Measurements from ENCODE around the gene RGL4.
"Not testable (repeated sequence)": the region's sequence is repeated elsewhere in the genome, so short reads cannot be mapped to it uniquely, and the experiment has no call there.

RGL4 gene

DNA sequence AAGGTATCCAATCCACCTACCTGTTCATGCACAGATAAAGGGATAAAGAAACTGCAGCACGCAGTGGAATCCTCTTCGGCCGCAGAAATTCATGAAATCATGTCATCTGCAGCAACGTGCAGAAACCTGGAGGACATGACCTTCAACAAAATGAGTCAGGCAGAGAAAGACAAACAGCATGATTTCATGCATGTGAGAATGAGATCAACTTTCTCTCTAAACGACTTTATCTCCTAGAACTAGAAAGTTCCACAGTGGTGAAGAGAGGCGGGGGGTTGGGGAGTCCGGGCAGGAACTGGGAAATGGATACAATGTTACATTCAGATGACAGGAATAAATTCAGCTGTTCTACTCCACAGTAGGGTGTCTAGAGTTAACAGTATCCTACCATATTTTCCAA lies 9.9 kb downstream of the RGL4 start:
- DNase-seq = no peak

DNA sequence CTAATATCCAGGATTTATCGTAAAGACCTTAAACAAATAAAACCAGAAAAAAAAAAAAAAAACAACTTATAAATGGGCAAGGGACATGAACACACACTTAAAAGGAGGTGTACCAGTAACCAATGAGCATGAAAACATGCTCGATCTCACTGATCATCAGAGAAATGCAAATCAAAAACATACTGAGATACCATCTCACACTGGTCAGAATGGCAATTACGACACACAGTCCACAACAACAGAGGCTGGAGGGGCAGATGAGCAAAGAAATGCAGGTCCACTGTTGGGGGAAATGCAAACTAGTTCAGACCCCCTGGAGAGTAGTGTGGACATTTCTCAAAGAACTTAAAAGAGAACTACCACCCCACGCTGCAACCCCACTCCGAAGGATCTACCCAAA lies 13.2 kb downstream of the RGL4 start:
- DNase-seq = no peak

DNA sequence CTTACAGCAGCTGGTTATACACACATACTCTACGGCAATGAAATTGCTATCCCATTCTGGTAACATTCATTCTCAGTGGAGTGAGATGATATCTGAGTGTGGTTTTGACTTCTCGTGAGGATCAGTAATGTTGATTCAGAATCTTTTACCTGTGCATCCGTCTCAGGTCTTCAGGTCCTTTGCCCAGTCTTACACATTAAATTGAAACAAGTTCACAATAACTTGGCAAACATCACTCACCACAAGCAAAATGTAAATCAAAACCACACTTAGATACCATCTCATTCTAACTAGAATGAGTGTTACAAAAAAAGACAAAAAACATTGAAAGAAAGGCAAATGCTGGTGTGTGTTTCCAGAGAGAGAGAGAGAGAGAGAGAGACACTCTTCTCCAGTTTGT lies 14.0 kb downstream of the RGL4 start:
- peak in 1 of 5 donors; percentile 54 for DNase-seq

DNA sequence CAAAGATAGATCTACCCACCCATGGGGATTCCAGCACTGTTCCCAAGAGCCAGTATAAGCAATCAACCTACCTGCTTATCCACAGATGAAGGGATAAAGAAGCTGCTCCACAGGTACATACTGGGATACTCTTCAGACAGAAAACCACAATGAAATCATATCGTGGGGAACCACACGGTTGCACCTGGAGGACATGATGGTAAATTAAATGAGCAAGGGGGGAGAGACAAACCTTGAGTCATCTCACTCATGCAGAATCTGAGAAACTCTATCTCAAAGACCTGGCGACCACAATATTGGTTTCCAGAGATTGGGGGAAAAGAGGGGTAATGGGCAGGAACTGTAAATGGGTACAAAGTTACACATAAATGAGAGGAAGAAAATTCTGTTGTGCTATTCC lies 14.5 kb downstream of the RGL4 start:
- peak in 1 of 5 donors; percentile 55 for DNase-seq

DNA sequence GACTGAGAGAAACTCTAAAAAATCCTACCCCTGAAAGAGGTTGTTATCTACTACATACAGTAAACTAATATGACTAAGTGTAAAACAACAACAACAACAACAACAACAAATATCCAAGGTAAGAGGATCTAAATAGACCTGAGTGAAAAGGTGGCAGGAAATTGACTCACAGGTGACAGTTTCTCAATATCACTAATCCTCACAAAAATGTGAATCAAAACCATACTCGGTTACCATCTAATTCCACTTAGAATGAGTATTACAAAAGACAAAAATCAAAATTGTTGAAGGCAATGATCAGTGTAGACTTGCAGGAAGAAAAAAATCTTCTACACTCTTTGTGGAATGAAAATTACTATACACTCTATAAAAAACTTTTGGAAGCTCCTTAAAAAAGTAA lies 17.5 kb downstream of the RGL4 start:
- DNase-seq = peak in 1 of 5 donors; percentile 73

DNA sequence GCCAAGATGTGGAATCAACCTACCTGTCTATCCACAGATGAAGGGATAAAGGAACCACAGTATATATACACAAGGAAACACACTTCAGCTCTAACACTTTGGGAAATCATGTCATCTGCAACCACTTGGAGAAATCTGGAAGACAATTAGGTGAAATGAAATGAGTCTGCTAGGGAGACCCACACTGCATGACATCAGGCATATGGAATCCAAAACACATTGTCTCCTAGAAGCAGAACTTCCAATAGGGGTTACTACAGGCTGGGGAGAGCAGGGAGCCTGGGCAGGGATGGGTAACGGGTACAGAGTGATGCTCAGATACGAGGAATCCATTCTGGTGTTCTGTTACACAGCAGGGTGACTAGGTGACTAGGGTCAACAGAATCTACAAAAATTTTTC lies 18.3 kb downstream of the RGL4 start:
- no peak for DNase-seq

DNA sequence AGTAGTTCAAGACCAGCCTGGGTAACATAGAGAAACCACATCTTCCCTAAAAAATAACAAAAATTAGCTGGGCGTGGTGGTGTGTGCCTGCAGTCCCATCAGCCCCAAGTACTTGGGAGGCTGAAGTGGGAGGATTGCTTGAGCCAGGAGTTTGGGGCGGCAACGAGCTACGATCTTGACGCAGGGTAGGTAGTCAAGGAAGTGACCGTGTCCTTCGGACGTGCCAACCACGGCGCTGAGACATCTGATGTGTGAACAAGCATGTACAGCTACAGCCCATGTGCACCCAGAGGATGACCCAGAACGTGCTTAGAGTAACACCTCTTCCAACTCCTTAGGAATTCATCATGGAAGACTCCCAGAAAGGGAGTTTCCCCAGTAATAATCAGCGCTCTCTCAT lies 21.4 kb downstream of the RGL4 start:
- DNase-seq = no peak

DNA sequence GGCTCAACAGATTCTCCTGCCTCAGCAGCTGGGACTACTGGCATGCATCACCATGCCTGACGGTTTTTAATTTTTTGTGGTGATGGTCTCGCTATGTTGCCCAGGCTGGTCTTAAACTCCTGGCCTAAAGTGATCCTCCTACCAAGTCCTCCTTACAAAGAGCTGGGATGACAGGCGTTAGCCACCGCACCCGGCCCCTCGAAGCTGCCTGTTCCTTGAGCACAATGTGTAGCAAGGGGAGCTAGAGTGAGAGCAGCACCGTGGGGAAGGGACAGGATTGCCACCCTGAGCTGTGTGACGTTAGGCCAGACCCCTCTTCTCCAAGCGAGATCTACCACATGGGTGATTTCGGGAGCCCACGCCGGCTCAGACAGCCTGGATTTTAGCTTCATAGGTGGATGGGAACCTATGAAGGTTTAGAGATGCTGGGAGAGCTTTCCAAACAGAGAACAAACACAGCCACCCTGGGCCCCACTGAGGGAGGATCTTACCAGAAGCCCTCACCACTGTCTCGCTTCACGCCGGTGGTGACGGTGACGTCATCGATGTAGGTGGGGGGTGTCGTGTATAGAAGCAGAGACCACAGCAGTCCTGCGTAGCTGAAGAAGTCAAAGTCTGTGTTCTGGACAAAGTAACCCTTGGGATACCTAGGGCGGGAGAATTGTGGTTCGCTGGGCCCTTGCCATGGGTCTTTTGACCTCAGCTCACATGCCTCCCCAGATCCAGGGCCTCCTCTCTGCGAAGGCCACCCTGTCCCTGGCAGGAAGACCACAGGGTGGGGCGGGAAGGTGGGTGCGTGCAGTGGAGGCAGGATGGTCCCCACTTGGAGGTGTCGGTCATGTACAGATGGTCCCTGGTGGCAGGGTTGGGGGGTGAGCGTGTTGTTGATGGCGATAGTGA lies 23.1 kb downstream of the RGL4 start:
- DNase-seq = no peak

DNA sequence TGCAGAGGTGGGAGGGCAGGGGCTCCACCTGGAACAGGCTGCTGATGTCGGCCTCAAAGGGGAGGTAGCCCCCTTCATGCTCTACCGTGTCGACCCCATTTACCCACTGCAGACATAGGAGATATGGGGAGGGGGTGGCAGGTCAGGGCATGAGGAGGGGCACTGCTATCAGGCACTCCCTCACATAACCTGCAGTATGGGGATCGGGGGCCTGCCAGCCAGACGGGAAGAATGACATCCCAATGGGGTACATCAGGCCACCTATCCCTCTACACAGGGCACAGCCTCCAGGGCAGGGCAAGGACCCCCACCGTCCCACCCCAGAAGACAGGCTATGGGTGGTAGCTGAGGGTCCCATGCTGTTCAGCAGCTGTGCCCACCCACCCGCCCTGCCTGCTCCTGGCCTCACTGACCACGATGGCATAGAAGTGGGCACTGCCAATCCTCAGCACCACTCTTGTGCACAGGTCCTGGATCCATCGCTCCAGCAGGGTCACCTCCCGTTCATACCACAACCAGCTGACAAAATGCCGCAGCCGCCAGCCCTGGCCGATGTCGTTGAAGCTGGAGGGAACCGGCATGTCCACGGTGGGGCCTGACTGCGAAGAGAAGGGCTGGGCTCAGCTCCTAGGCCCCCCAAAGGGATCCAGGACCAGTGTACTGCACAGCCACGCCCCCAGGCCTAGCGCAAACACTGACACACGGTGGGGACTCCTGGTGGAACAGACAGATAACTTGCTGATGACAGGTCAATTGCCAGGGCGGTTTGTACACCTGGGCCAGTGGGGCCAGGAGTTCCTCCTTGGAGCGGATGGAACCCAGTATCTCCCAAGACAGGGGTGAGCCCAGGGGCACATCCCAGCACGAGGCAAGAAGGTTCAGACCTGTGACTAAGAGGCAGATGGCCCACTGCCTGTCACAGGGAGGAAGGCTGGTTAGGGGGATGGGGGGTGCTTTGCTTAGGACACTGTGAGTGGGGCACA lies 24.1 kb downstream of the RGL4 start:
- DNase-seq = no peak

DNA sequence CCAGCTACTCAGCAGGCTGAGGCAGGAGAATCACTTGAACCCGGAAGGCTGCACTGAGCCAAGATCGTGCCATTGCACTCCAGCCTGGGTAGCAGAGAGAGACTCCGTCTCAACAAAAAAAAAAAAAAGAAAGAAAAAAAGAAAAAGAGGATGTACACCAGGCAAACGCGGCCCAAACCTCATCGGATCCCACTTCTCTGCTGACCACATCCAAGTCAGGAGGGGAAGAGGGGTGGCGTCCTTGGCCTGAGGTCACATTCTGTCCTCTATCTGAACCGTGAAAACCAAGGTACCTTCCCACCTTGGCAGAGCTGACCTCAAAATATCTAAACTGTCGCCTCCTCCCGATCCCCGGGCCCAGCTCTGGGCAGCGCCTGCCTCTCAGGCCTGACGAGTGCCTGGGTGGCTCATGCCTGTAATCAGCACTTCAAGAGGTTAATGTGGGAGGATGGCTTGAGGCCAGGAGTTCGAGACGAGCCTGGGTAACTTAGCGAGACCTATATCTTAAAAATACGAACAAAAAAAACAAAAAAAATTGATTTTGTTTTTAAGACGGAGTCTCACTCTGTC lies 25.1 kb downstream of the RGL4 start:
- DNase-seq = no peak

DNA sequence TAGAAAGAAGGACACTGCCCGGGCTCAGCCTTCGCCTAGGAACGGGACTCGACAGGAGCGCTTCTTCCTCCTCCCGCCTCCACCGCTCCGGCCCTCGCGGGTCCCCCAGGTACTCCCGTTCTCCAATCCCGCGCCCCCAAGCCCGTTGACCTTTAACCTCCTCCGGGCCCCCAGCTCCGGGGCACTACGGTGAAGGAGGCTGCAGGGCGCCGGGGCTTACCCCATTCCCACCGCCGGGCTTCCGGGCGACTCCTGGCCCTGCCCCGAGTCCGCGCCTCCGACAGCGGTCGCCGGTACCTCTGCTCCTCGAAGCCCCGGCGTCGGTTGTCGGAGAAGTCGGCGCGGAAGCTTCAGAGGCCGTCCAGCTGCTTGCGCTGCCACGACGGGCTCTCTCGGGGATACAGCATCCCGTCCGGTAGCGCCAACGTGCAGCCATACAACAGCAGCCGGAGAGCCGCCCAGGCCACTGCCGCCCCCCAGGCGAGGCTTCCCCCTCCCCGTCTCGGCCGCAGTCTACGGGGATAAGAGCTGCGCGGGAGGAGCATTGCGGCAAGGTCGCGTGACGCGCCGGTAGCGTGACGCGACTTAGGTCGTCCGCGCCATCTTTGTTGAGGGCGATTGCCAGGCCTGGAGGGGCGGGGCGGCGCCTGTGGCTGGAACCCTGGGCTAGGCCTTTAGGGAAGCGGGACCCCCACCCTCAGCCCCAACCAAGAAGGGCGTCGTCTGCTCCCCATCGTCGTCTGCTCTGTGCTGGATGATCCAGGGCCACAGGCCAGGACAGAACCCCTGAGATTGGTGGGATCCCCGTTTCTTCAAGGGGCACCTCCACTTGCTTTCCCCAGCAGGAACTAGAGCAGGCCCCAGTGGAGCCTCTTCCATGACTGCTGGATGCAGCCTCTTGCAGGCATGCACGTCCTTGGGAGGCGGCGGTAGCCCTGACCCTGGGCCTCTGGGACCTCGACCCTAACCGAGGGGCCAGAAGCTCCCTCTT lies 26.3 kb downstream of the RGL4 start:
- DNase-seq = peak; percentile 62 to 87 (median 75)

DNA sequence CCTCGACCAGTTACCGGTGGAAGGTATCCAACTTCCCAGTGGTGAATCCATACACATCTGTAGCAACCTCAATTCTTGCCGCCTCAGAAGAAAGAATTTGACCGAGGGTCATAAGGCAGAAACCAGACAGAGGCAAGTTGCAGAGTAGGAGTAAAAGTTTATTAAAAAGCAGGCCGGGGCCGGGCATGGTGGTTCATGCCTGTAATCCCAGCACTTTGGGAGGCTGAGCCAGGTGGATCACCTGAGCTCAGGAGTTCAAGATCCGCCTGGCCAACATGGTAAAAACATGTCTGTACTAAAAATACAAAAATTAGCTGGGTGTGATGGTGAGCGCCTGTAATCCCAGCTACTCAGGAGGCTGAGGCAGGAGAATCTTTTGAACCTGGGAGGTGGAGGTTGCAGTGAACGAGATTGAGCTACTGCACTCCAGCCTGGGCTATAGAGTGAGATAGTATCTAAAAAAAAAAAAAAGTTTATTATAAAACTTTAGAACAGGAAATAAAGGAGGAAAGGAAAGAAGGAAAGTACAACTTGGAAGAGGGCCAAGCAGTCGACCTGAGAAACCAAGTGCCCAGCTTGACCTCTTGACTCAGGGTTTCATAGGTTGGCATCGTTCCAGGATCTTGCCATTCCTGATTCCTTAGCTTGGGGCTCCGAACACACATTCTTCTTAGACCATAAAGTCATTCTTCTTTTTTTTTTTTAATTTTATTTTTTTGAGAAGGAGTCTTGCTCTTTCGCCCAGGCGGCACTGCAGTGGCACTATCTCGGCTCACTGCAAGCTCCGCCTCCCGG lies 27.8 kb downstream of the RGL4 start:
- DNase-seq = no peak

DNA sequence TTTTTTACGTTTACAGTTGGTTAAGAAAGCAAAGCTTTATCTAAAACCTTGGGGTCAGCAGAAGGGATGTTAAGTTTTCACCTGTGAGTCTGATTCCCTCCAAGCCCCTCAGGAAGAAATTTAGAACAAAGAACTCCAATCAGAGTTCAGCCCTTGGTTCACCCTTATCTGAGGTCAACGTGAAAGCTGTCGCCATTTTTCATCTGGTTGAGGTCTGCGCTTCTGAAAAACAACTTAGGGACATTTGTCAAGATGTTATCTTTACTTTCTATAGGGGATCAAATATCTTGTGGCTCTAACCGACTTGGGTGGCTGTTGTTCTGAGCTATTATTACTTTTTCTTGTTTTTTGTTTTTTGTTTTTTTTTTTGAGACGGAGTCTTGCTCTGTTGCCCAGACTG lies 30.0 kb downstream of the RGL4 start:
- no peak for DNase-seq

DNA sequence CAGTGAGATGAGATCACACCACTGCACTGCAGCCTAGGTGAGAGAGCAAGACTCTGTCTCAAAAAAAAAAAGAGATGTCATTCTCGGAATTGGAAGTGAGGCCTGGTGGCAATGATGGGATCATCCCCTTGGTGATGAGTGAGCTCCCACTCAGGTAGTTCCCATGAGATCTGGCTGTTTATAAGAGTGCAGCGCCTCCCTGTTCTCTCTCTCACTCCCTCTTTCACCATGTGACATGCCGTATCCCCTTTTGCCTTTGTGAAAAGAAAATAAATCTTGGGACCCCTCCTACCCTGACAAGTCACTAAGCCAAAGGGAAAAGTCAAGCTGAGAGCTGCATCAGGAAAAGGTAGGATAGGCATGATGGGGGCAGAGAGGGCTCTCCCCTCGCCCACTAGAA lies 31.3 kb downstream of the RGL4 start:
- DNase-seq = no peak

DNA sequence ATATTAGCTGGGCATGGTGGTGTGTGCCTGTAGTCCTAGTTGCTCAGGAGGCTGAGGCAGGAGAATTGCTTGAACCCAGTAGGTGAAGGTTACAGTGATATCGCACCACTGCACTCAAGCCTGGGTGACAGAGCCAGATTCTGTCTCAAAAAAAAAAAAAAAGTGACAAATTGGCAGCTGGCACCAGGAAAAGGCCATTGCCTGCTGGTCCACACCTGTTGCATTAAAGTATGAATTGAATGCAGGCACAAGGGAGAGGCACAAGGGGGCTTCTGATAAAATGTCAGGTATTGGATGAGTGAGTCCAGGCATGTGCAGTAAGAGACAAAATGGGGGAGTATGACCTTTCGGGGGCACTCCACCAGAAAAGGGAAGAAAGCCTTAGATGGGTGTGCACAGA lies 31.9 kb downstream of the RGL4 start:
- DNase-seq = no peak

DNA sequence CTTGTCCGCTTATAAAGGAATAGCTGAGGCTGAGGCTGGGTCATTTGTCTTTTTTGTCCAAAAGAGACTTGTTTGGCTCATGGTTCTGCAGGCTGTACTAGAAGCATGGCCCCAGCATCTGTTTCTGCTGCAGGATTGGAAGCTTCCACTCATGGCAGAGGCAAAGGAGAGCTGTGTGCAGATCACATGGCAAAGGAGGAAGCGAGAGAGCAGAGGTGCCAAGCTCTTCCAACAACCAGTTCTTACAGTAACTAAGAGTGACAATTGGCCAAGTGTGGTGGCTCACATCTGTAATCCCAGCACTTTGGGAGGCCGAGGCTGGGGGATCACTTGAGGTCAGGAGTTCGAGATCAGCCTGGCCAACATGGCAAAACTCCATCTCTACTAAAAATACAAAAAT lies 37.3 kb downstream of the RGL4 start:
- not testable (repeated sequence) for DNase-seq

DNA sequence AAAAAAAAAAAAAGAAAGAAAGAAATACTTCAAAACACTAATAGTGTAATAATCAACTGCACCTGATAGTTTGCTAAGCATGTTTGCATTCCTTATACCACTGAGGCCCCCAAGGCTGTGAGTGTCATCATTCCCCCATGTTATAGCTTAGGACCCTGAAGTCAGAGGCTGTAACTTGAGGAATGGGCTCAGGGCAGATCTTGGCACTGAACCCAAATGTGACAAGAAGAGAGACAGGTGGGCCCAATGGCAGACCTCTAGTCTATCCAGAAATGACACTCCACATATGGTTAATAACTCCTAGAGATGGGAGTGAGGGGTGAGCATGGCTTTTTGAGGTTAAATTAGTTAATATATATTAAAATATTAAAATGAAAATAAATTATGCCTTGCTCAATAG lies 46.9 kb downstream of the RGL4 start:
- DNase-seq = no peak

DNA sequence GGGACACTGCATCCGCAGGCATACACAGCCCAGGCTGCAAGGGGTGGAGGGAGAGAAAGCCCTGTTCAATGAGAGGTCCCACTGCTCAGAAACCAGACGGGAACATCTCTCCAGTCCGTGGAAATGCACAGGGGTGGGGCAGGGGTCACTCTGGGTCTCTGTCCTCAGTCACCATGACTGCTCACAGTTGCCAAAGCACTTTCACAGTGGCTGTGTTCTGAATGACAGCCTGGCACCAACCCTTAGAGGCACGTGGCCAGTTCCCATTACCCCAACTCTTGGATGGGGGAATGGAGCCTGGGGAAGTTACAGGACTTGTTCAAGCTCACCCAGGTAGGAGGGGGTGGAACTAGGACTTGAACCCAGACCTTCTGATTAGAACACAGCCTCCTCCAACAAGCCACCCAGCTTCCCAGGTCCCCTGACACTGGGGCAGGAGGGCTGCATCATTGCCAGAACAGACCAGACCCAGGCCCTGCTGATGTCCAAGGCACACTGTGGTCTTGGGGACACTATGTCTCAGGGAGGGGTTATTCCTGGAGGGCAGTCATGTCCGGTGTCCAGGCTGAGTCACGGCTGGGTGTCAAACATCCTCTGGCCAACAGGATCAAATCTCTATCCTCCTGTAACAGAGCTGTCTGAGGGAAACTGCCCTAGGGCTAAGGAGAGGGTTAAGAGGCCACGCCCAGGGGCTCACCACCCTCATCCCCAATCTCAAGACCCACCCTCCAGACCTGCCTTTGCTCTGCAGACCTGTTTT lies 51.9 kb downstream of the RGL4 start:
- DNase-seq = no peak

DNA sequence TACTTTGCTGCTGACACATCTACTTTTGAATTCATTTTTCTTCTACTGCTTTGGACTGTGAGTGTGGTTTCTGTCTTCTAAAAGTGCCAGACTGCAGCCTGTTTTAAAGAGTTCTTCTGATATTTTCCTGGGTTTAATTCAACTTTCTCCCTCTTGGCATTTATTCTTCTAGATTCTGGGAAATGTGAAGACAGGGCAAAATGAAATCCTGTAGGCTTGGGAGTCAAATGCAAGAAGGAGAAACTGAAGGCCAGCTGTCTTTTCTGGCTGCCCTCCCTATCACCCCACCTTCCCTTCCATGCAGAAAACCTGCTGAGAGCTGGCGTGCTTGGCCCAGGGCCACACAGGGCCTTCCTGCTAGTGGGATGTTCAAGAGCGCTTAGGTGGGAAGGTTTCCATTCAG lies 52.5 kb downstream of the RGL4 start:
- no peak for DNase-seq

DNA sequence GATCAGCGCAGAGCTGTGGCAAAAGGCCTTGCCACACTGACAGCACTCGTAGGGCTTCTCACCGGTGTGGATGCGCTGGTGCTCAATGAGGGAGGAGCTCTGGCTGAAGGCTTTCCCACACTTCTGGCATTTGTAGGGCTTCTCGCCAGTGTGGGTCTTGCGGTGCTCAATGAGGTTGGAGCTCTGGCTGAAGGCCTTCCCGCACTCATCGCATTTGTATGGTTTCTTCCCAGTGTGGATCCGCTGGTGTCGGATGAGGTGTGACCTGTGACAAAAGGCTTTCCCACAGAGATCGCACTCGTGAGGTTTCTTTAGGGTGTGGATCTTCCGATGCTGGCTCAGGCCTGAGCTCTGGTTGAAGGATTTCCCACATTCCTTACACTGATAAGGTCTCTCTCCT lies 53.2 kb downstream of the RGL4 start:
- no peak for DNase-seq

All from T-helper 1 cell (primary cell).